Lung (tissue), 12 donors: ENCODE data around the gene ORC4. TPM values are rescaled to one million over a fixed set of nuclear protein-coding genes. Genes with fewer than 3 reads are reported as not detected.
A peak's percentile ranks its signal among the peaks of the same experiment; 100 is the strongest.

Experiments
- ATAC-seq: fragments of 200-7000 bp; cut with Tn5 transposase; one replicate; pipeline ENCODE4 v1.9.1; 2020; ENCODE audit warnings: moderate number of reproducible peaks; ENCODE audit not compliant: insufficient read depth, low FRiP score
- DNase-seq, 3 donors: peaks; one replicate each; pipeline ENCODE4 v3.0.0-alpha.2; 2013 to 2017
- H3K27ac ChIP-seq, 2 donors: one replicate each; pipeline ENCODE4 v1.5.1; 2013; ENCODE audit warnings: mild to moderate bottlenecking in 2 of 2, moderate library complexity in 2 of 2, control low read depth in 1 of 2, inconsistent platforms in 1 of 2, low read depth in 1 of 2, low read length in 1 of 2
- H3K27me3 ChIP-seq, 3 donors: one replicate each; pipeline ENCODE4 v1.5.1; 2013; ENCODE audit warnings: low read length in 2 of 3; ENCODE audit not compliant: control insufficient read depth in 3 of 3, insufficient read depth in 3 of 3
- H3K36me3 ChIP-seq, 4 donors: one replicate each; pipeline ENCODE4 v1.5.1; 2013; ENCODE audit warnings: low read length in 4 of 4, mild to moderate bottlenecking in 1 of 4, moderate library complexity in 1 of 4; ENCODE audit not compliant: control insufficient read depth in 4 of 4, insufficient read depth in 4 of 4
- H3K4me1 ChIP-seq, 5 donors: one replicate each; pipeline ENCODE4 v1.5.1; 2013; ENCODE audit warnings: low read length in 5 of 5, mild to moderate bottlenecking in 2 of 5, moderate library complexity in 1 of 5; ENCODE audit not compliant: control insufficient read depth in 5 of 5, insufficient read depth in 5 of 5
- H3K4me3 ChIP-seq: one replicate; pipeline ENCODE4 v1.5.1; 2013; ENCODE audit warnings: mild to moderate bottlenecking, control low read depth, moderate library complexity
- H3K9ac ChIP-seq, 2 donors: one replicate each; pipeline ENCODE4 v1.5.1; 2013; ENCODE audit warnings: low read length in 2 of 2, control low read depth in 1 of 2; ENCODE audit not compliant: insufficient read depth in 1 of 2
- H3K9me3 ChIP-seq, 4 donors: one replicate each; pipeline ENCODE4 v1.5.1; 2013; ENCODE audit warnings: low read length in 3 of 4, mild to moderate bottlenecking in 1 of 4, moderate library complexity in 1 of 4; ENCODE audit not compliant: control insufficient read depth in 4 of 4, insufficient read depth in 3 of 4
- WGBS, 2 donors: extraction: QIAGEN DNeasy Blood & Tissue Kit; methylation state at CpG; one replicate each; pipeline ENCODE4 v1.1.7; 2013; 5-methylcytosine and 5-hydroxymethylcytosine counted together
- polyA plus RNA-seq, 2 donors: library from polyadenylated mRNA; stranded (reverse); fragments of 200-250 nt; gene quantifications; one replicate each; pipeline ENCODE4 v1.2.1, GENCODE V29; 2013
- total RNA-seq, 2 donors: library from RNA; depleted of rRNA in 1 of 2; stranded (reverse); fragments of >200 nt in 1 of 2; gene quantifications; one replicate each; pipeline ENCODE4 v1.2.1, GENCODE V29; 2014 to 2021
- TF ChIP-seq, protein P1 (sequence below): IDR thresholded peaks from 2 replicates; pipeline ENCODE4 v1.5.1; 2012; ENCODE audit warnings: mild to moderate bottlenecking; ENCODE audit errors: control extremely low read depth, extremely low read depth
- donor health status: control.
- donor health status: control.
- donor health status: Bipolar disorder and iron deficiency.
- donor health status: healthy.
- donor health status: DM: yes; HTN: yes; CAD: no.

ORC4 gene
- total and polyA plus RNA-seq, 4 donors = 10.4 to 121 (median 23.2) TPM

DNA sequence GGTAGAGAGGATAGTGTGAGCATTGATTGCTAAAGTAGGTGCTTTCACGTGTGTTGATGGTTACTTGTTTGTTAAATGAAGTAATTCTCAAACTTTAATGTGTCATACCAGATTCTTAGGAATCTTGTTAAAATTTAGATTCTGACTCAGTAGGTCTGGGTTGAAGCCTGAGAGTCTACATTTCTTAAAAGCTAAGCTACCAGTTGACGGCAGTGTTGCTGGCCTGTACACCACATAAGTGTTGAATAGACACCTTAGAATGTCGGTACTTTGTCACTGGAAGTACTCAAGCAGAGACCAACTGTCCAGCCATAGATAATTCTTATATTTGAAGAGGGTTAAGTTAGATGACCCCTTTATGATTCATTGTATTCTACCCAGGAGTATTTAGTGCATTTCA, 95.9 kb downstream of the ORC4 start:
- WGBS, 2 donors = 95 to 98% methylated on average over 3 of the region's 3 CpGs
- Histone ChIP-seq H3K27me3 (no peaks in the 10 kb centered on the region), H3K9me3 (no peaks in the 10 kb centered on the region), H3K36me3 (peaks cover 0 to 23% (median 18%) of the 10 kb centered on the region in 4 donors), H3K27ac (no peak overlapping the region), H3K4me3 (no peak overlapping the region), H3K4me1 (peaks cover 0 to 30% (median 6%) of the 10 kb centered on the region in 5 donors), H3K9ac (no peak overlapping the region)
- ATAC-seq = no peak
- TF ChIP-seq, protein P1, sequence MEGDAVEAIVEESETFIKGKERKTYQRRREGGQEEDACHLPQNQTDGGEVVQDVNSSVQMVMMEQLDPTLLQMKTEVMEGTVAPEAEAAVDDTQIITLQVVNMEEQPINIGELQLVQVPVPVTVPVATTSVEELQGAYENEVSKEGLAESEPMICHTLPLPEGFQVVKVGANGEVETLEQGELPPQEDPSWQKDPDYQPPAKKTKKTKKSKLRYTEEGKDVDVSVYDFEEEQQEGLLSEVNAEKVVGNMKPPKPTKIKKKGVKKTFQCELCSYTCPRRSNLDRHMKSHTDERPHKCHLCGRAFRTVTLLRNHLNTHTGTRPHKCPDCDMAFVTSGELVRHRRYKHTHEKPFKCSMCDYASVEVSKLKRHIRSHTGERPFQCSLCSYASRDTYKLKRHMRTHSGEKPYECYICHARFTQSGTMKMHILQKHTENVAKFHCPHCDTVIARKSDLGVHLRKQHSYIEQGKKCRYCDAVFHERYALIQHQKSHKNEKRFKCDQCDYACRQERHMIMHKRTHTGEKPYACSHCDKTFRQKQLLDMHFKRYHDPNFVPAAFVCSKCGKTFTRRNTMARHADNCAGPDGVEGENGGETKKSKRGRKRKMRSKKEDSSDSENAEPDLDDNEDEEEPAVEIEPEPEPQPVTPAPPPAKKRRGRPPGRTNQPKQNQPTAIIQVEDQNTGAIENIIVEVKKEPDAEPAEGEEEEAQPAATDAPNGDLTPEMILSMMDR = no peak
- DNase-seq = no peak

DNA sequence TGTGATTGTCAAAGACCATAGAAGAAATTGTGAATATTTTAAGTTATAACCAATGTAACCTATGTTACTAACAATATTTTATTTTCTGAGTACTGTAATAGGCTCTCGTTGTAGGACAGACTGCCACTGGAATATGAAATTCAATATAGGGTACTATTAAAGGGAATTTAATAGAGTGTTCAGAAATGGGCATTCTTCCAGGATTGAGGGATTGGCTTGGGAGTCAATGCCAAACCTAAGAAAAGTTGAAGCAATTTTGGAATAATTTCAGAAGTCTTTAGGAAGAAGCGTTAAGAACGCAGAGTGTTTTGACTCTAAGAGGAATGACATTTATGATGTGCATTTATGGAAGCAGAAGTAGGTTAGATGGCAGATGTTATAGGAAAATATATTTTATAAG, 96.7 kb downstream of the ORC4 start:
- no peaks in the 10 kb centered on the region for H3K27me3 ChIP-seq
- H3K36me3 ChIP-seq = peaks cover 0 to 25% (median 19%) of the 10 kb centered on the region in 4 donors
- WGBS, 2 donors = 75% methylated on average over 3 of the region's 3 CpGs
- H3K9me3 ChIP-seq = no peaks in the 10 kb centered on the region
- H3K9ac ChIP-seq = no peak overlapping the region
- TF ChIP-seq, protein P1 = no peak
- peak in 2 of 3 donors; percentile 65 to 71 for DNase-seq
- no peak for ATAC-seq
- peaks cover 0 to 30% (median 6%) of the 10 kb centered on the region in 5 donors for H3K4me1 ChIP-seq
- no peak overlapping the region for H3K4me3 ChIP-seq
- H3K27ac ChIP-seq = no peak overlapping the region

DNA sequence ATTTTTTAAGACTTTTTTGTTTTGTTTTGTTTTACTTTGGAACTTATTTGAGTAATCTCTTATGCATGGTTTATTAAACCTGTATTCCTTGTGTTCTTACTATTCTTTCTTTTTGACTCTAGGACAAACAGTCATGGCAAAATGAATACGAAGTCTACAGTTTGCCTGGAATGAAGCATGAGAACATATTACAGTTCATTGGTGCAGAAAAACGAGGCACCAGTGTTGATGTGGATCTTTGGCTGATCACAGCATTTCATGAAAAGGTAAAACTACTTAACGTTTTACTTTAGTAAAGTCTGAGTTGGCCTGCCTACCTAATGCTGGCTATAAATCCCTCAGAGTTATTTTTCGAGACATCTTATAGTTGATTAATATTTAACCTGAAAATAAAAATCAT, 103.4 kb downstream of the ORC4 start:
- 83 to 89% methylated on average over 4 of the region's 4 CpGs for WGBS, 2 donors
- Histone ChIP-seq H3K4me1 (peaks cover 0 to 23% (median 0%) of the 10 kb centered on the region in 5 donors), H3K36me3 (peaks cover 0 to 31% (median 9%) of the 10 kb centered on the region in 4 donors), H3K27me3 (no peaks in the 10 kb centered on the region), H3K4me3 (no peak overlapping the region), H3K9me3 (no peaks in the 10 kb centered on the region), H3K27ac (no peak overlapping the region), H3K9ac (no peak overlapping the region)
- TF ChIP-seq, protein P1 = no peak
- no peak for DNase-seq
- ATAC-seq = no peak

DNA sequence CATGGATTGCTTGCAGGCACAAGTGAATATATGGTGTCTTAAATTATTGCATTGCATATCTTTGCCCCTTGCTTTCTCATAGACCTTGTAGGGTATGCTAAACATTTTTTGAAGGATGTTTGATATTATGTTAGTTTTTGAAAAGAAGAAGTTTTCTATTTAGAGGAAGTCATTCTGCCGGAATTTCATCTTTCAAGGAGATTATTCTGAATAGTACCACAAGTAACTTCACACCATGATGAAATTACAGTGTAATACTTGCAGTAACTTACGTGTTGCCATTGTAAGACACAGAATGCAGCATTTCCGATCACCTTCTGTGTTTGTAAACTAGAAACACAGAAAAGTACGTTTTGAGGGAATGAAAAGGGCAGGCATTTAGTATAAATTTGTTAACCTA, 103.8 kb downstream of the ORC4 start:
- ATAC-seq (no peak), DNase-seq (no peak)
- 35 to 70% methylated on average over 4 of the region's 4 CpGs for WGBS, 2 donors
- Histone ChIP-seq H3K27ac (no peak overlapping the region), H3K4me1 (peaks cover 0 to 23% (median 0%) of the 10 kb centered on the region in 5 donors), H3K36me3 (peaks cover 0 to 31% (median 9%) of the 10 kb centered on the region in 4 donors), H3K9ac (no peak overlapping the region), H3K9me3 (no peaks in the 10 kb centered on the region), H3K27me3 (no peaks in the 10 kb centered on the region), H3K4me3 (no peak overlapping the region)
- TF ChIP-seq, protein P1 = no peak
